ENCODE measurements around the gene TDRD12.
"Not testable (repeated sequence)": the region's sequence is repeated elsewhere in the genome, so short reads cannot be mapped to it uniquely, and the experiment has no call there.

The TDRD12 gene

DNA sequence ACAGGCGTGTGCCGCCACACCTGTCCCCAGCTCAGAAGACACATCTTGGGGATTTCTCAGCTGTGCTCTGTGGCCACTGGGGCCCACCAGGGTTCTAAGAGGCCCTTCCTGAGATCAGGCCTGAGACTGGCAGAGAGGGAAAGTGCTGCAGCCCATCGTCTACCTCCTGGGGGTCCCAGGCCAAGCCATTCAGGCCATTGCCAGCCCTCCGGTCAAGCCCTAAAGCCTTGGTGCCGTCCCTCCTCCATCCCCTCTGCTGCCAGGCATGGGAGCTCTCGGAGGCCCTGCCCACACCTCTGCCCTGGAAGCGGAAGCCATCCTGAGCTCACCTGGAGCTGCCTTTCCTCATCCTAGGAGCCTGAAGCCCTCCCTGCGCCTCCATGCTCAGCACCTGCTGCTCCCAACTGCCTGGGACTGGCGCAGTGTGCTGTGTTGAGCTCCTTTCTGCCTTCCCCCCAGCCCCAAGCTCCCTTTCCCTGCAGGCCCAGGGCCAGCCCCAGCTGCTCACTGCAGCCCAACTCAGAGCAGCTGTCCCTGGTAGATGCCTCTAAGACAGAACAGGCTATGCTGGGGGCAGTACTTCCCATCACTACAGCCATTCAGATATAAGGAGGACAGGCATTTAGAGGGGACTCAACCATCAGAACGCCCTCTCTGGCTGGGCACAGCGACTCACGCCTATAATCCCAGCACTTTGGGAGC, 147.1 kb downstream of the TDRD12 start:
- H3K4me3 ChIP-seq (ENCODE audit: low read depth, low read length): no peak overlapping the region
- TF ChIP-seq, protein P1, sequence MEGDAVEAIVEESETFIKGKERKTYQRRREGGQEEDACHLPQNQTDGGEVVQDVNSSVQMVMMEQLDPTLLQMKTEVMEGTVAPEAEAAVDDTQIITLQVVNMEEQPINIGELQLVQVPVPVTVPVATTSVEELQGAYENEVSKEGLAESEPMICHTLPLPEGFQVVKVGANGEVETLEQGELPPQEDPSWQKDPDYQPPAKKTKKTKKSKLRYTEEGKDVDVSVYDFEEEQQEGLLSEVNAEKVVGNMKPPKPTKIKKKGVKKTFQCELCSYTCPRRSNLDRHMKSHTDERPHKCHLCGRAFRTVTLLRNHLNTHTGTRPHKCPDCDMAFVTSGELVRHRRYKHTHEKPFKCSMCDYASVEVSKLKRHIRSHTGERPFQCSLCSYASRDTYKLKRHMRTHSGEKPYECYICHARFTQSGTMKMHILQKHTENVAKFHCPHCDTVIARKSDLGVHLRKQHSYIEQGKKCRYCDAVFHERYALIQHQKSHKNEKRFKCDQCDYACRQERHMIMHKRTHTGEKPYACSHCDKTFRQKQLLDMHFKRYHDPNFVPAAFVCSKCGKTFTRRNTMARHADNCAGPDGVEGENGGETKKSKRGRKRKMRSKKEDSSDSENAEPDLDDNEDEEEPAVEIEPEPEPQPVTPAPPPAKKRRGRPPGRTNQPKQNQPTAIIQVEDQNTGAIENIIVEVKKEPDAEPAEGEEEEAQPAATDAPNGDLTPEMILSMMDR (IDR thresholded peaks at IDR 0.05; ENCODE audit: low read depth, low read length): no peak
- H3K36me3 ChIP-seq: no peaks in the 10 kb centered on the region
- no peaks in the 10 kb centered on the region for H3K9me3 ChIP-seq (ENCODE audit: severe bottlenecking)
- H3K27ac ChIP-seq: no peak overlapping the region
- no peaks in the 10 kb centered on the region for H3K27me3 ChIP-seq (ENCODE audit: insufficient read depth, low read depth, severe bottlenecking)
- no peak for DNase-seq

DNA sequence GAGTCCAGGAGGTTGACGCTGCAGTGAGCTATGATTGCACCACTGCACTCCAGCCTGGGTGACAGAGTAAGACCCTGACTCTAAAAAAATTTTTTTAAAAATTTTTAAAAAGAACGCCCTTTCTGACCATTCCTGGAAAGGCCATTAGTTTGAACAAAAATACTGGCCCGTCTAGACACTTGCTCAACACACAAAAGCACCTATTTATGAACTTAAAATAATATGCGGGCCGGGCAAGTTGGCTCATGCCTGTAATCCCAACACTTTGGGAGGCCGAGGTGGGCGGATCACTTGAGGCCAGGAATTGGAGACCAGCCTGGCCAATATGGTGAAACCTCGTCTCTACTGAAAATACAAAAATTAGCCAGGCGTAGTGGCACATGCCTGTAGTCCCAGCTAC, 147.9 kb downstream of the TDRD12 start:
- H3K27me3 ChIP-seq (ENCODE audit: insufficient read depth, low read depth, severe bottlenecking); H3K9me3 ChIP-seq (ENCODE audit: severe bottlenecking); DNase-seq; H3K27ac ChIP-seq; H3K4me3 ChIP-seq (ENCODE audit: low read depth, low read length); H3K36me3 ChIP-seq: not testable (repeated sequence)

DNA sequence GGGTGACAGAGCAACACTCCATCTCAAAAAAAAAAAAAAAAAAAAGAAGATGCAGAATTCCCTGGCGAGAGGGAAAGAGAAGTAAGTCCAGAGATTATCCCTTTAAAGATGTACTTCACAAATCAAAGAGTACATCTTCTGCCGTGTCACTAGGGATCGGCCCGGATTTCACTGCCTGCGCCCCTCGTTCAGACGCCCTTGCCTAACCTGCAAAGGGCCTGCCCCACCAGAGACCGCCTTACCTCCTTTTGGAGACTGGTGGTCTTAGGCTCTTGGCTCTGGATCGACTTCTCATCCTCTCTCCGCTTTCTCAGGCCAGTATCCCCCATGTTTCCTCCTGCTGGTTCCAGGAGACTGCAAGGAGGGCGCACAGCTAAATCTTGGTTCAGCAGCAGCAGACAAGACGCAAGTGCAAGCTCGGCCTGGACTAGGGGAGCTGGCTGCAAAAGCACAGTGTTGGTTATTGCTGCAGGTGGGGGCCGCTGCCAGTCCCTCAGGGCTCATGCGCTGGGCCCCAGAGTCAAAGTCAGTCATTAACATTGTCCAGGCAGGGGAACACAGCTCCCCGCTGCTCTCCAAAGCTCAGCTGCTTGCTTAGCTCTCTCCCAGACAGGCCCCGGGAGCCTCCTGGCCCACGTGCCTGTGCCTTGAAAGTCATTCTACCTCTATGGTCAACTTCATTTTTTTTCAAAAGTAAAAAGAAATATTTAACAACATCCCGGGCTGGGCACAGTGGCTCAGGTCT, 148.8 kb downstream of the TDRD12 start:
- DNase-seq: no peak
- H3K27me3 ChIP-seq (ENCODE audit: insufficient read depth, low read depth, severe bottlenecking): no peaks in the 10 kb centered on the region
- H3K36me3 ChIP-seq: no peaks in the 10 kb centered on the region
- H3K4me3 ChIP-seq (ENCODE audit: low read depth, low read length): no peak overlapping the region
- TF ChIP-seq, protein P1 (IDR thresholded peaks at IDR 0.05; ENCODE audit: low read depth, low read length): no peak
- no peaks in the 10 kb centered on the region for H3K9me3 ChIP-seq (ENCODE audit: severe bottlenecking)
- H3K27ac ChIP-seq: no peak overlapping the region

DNA sequence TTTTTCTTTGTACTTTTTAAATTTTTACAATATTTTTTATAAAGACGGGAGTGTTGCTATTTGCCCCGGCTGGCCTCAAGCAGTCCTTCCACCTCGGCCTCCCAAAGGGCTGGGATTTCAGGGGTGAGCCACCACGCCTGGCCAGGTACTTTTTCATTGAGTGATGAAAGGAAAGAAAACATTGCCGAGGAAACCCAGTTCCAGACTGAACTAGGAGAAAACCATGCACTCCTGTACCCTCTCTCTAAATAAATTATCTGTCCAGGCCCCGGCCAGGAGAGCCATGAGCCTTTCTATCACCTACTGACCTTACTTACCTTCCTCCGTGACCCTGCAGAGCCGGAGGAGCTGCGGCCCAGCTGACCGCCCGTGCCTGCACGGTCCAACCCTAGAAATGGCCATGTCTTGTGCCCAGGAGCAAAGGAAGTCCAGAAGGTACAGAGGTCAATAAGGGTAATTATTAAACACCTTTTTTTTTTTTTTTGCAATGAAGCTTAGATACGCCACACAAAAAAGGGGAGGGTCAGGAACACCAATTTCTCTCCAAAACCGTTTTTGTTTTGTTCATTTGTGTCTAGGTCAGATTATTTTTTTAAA, 149.9 kb downstream of the TDRD12 start, which contains the start of gene SLC7A9:
SLC7A9 (minus strand) TSS at position 399 of the 597 bp plus-strand sequence. CDS start 1,233 bp downstream, outside the sequence.
- DNase-seq: no peak
- Histone ChIP-seq H3K27ac (no peak within 1 kb of the TSS), H3K36me3 (no peaks in the 10 kb centered on the region), H3K9me3 (ENCODE audit: severe bottlenecking) (no peaks in the 10 kb centered on the region), H3K4me3 (ENCODE audit: low read depth, low read length) (no peak within 1 kb of the TSS), H3K27me3 (ENCODE audit: insufficient read depth, low read depth, severe bottlenecking) (no peaks in the 10 kb centered on the region)
- TF ChIP-seq, protein P1 (IDR thresholded peaks at IDR 0.05; ENCODE audit: low read depth, low read length): no peak

DNA sequence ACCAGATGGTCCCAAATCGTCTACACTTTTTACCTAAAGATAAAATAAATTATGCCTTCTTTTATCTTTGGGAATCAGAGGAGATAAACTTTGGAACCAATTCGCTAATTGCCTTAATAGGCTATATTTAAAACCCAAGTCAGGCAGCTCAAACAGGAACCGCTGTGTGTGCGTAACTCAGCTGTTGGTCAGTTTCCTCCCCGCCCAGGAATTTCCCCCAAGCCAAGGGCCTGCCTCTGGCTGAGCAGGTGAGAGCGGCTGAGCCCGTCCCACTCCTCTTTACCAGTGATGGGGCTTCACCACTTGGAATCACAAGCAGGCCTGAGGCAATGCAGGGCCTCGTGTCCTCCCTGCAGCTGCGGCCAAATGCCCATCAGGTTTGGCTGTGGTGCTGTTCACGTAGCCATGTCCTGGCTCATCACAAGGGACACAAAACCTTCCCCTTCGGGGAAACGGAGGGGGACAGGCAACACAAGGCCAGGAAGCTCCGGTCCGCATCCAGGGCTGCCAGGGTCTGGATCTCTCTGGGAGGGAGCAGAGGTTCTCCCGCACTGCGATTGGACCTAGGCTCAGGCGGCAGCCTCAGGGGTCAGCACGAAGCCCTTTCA, 150.5 kb downstream of the TDRD12 start:
- no peak for DNase-seq
- H3K4me3 ChIP-seq (ENCODE audit: low read depth, low read length): no peak overlapping the region
- H3K36me3 ChIP-seq: no peaks in the 10 kb centered on the region
- TF ChIP-seq, protein P1 (IDR thresholded peaks at IDR 0.05; ENCODE audit: low read depth, low read length): no peak
- H3K9me3 ChIP-seq (ENCODE audit: severe bottlenecking): no peaks in the 10 kb centered on the region
- no peak overlapping the region for H3K27ac ChIP-seq
- H3K27me3 ChIP-seq (ENCODE audit: insufficient read depth, low read depth, severe bottlenecking): no peaks in the 10 kb centered on the region

DNA sequence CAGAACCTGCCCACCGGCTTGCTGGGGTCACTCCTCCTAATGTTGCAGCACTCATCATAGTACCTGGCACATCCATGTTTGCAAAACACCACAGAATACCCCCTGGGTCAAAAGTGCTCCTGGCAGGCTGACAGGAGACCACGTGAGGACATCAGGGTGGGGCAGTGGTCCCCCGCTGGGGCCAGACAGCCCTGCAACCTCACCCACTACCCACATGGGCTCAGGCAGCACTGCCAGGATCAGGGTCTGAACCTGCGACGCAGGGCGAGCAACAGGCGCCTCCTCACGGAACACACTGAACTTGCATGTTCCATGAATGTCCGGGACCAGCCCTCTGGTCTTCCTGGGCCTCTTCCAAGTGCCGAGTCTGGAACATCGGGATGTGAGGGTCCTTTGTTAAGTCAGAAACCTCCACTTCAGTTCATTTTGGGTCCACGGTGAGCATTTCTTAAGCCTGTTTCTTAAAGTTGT, 151.4 kb downstream of the TDRD12 start:
- H3K27ac ChIP-seq: no peak overlapping the region
- H3K9me3 ChIP-seq (ENCODE audit: severe bottlenecking): no peaks in the 10 kb centered on the region
- H3K36me3 ChIP-seq: no peaks in the 10 kb centered on the region
- no peak for DNase-seq
- no peak overlapping the region for H3K4me3 ChIP-seq (ENCODE audit: low read depth, low read length)
- TF ChIP-seq, protein P1 (IDR thresholded peaks at IDR 0.05; ENCODE audit: low read depth, low read length): no peak
- no peaks in the 10 kb centered on the region for H3K27me3 ChIP-seq (ENCODE audit: insufficient read depth, low read depth, severe bottlenecking)

All from WERI-Rb-1 (cell line).